K562 (cell line): ENCODE data around the gene SPDEF. TPM values are rescaled to one million over a fixed set of nuclear protein-coding genes. Genes with fewer than 3 reads are reported as not detected.

ENCODE experiments used
- DLX4 ChIP-seq: fragments of 250-450 bp; sonication (Bioruptor Pico); IDR thresholded peaks from 2 replicates; pipeline ENCODE4 v1.6.1; 2021; ENCODE audit warnings: mild to moderate bottlenecking
- ETS1 ChIP-seq: conservative IDR thresholded peaks from 2 replicates; pipeline ENCODE4 v1.6.1; 2011; ENCODE audit warnings: low read depth, mild to moderate bottlenecking, low read length; ENCODE audit not compliant: control insufficient read depth
- MCM3 ChIP-seq: fragments of 450-650 bp; IDR thresholded peaks from 2 replicates; pipeline ENCODE4 v1.6.1; 2016
- RFX5 ChIP-seq: IDR thresholded peaks from 2 replicates; pipeline ENCODE4 v1.6.1; 2011; ENCODE audit warnings: low read depth, mild to moderate bottlenecking, improper control_type of control experiment, low read length
- SMARCA5 ChIP-seq: fragments of 450-650 bp; IDR thresholded peaks from 2 replicates; pipeline ENCODE4 v1.6.1; 2016
- TCF7 ChIP-seq: sonication (generic); IDR thresholded peaks from 2 replicates; pipeline ENCODE4 v1.6.1; 2016; ENCODE audit warnings: antibody characterized with exemption, borderline replicate concordance
- polyA plus RNA-seq, 8 experiments: library from polyadenylated mRNA; depleted of rRNA in 4 of 8; stranded (reverse) in 5 of 8; unstranded in 3 of 8; fragments of >200 nt; fragmentation: Nextera tagmentation in 2 of 8; fragmentation: Illumina TruSeq in 1 of 8; extraction: Ambion mirVana in 2 of 8; extraction: Trizol in 1 of 8; gene quantifications; 2 replicates each; pipeline versions ENCODE4 v1.2.1 to v1.2.3, GENCODE V29; 2011 to 2014; ENCODE audit warnings: inconsistent platforms in 1 of 8, missing spikeins in 1 of 8
- total RNA-seq, 7 experiments: library from RNA; depleted of rRNA in 6 of 7; stranded (reverse); fragments of >200 nt in 6 of 7; fragmentation: Illumina TruSeq in 2 of 7; extraction: Trizol in 2 of 7; gene quantifications; 2 replicates each; pipeline versions ENCODE4 v1.2.1 to v1.2.3, GENCODE V29; 2011 to 2021; ENCODE audit warnings: low replicate concordance in 1 of 7
- TF ChIP-seq, protein P1 (sequence below): fragments of 250-450 bp; sonication (Bioruptor Pico); IDR thresholded peaks from 2 replicates; pipeline ENCODE4 v1.4.0; 2020; ENCODE audit warnings: mild to moderate bottlenecking, moderate library complexity, borderline replicate concordance
- TF ChIP-seq, protein P2 (sequence below): fragments of 450-650 bp; IDR thresholded peaks from 2 replicates; pipeline ENCODE4 v1.6.1; 2016; ENCODE audit warnings: mild to moderate bottlenecking, moderate library complexity

SPDEF gene
- total and polyA plus RNA-seq, 9 of the 15 experiments (the other 6 are each of a cell fraction or from before 2014, with no cell fraction given), result 0.04 to 0.12 (median 0.11) TPM; not detected in 5

DNA sequence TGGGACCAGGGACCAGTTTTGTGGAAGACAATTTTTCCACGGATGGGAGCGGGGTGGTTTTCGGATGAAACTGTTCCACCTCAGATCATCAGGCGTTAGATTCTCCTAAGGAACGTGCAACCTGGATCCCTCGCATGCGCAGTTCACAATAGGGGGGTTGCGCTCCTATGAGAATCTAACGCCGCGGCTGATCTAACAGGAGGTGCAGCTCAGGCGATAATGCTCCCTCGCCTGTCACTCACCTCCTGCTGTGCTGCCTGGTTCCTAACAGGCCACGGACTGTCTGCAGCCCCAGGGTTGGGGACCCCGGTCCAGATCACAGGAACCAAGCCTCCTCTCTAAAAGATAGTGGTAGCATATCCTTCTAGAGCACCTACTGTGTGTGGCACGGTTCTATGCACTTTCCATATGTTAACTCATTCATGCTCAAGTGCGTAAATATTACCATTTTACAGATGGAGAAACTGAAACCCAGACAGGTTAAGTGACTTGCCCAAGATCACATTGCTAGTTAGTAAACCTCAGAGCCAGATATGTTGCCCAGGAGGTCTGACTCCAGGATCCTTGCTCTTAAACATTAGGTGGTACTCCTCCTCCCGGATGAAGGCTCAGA is 25.3 kb downstream of the SPDEF start (continued):
- TF ChIP-seq, protein P1, sequence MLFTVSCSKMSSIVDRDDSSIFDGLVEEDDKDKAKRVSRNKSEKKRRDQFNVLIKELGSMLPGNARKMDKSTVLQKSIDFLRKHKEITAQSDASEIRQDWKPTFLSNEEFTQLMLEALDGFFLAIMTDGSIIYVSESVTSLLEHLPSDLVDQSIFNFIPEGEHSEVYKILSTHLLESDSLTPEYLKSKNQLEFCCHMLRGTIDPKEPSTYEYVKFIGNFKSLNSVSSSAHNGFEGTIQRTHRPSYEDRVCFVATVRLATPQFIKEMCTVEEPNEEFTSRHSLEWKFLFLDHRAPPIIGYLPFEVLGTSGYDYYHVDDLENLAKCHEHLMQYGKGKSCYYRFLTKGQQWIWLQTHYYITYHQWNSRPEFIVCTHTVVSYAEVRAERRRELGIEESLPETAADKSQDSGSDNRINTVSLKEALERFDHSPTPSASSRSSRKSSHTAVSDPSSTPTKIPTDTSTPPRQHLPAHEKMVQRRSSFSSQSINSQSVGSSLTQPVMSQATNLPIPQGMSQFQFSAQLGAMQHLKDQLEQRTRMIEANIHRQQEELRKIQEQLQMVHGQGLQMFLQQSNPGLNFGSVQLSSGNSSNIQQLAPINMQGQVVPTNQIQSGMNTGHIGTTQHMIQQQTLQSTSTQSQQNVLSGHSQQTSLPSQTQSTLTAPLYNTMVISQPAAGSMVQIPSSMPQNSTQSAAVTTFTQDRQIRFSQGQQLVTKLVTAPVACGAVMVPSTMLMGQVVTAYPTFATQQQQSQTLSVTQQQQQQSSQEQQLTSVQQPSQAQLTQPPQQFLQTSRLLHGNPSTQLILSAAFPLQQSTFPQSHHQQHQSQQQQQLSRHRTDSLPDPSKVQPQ (CRISPR knock-in tag), result no peak
- TF ChIP-seq ETS1 (no peak), TCF7 (no peak), SMARCA5 (no peak), RFX5 (no peak), MCM3 (no peak), DLX4 (CRISPR knock-in tag) (no peak)
- TF ChIP-seq, protein P2, sequence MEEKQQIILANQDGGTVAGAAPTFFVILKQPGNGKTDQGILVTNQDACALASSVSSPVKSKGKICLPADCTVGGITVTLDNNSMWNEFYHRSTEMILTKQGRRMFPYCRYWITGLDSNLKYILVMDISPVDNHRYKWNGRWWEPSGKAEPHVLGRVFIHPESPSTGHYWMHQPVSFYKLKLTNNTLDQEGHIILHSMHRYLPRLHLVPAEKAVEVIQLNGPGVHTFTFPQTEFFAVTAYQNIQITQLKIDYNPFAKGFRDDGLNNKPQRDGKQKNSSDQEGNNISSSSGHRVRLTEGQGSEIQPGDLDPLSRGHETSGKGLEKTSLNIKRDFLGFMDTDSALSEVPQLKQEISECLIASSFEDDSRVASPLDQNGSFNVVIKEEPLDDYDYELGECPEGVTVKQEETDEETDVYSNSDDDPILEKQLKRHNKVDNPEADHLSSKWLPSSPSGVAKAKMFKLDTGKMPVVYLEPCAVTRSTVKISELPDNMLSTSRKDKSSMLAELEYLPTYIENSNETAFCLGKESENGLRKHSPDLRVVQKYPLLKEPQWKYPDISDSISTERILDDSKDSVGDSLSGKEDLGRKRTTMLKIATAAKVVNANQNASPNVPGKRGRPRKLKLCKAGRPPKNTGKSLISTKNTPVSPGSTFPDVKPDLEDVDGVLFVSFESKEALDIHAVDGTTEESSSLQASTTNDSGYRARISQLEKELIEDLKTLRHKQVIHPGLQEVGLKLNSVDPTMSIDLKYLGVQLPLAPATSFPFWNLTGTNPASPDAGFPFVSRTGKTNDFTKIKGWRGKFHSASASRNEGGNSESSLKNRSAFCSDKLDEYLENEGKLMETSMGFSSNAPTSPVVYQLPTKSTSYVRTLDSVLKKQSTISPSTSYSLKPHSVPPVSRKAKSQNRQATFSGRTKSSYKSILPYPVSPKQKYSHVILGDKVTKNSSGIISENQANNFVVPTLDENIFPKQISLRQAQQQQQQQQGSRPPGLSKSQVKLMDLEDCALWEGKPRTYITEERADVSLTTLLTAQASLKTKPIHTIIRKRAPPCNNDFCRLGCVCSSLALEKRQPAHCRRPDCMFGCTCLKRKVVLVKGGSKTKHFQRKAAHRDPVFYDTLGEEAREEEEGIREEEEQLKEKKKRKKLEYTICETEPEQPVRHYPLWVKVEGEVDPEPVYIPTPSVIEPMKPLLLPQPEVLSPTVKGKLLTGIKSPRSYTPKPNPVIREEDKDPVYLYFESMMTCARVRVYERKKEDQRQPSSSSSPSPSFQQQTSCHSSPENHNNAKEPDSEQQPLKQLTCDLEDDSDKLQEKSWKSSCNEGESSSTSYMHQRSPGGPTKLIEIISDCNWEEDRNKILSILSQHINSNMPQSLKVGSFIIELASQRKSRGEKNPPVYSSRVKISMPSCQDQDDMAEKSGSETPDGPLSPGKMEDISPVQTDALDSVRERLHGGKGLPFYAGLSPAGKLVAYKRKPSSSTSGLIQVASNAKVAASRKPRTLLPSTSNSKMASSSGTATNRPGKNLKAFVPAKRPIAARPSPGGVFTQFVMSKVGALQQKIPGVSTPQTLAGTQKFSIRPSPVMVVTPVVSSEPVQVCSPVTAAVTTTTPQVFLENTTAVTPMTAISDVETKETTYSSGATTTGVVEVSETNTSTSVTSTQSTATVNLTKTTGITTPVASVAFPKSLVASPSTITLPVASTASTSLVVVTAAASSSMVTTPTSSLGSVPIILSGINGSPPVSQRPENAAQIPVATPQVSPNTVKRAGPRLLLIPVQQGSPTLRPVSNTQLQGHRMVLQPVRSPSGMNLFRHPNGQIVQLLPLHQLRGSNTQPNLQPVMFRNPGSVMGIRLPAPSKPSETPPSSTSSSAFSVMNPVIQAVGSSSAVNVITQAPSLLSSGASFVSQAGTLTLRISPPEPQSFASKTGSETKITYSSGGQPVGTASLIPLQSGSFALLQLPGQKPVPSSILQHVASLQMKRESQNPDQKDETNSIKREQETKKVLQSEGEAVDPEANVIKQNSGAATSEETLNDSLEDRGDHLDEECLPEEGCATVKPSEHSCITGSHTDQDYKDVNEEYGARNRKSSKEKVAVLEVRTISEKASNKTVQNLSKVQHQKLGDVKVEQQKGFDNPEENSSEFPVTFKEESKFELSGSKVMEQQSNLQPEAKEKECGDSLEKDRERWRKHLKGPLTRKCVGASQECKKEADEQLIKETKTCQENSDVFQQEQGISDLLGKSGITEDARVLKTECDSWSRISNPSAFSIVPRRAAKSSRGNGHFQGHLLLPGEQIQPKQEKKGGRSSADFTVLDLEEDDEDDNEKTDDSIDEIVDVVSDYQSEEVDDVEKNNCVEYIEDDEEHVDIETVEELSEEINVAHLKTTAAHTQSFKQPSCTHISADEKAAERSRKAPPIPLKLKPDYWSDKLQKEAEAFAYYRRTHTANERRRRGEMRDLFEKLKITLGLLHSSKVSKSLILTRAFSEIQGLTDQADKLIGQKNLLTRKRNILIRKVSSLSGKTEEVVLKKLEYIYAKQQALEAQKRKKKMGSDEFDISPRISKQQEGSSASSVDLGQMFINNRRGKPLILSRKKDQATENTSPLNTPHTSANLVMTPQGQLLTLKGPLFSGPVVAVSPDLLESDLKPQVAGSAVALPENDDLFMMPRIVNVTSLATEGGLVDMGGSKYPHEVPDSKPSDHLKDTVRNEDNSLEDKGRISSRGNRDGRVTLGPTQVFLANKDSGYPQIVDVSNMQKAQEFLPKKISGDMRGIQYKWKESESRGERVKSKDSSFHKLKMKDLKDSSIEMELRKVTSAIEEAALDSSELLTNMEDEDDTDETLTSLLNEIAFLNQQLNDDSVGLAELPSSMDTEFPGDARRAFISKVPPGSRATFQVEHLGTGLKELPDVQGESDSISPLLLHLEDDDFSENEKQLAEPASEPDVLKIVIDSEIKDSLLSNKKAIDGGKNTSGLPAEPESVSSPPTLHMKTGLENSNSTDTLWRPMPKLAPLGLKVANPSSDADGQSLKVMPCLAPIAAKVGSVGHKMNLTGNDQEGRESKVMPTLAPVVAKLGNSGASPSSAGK, result no peak
